ENCODE results near the gene CRYBB1. TPM values are rescaled to one million over a fixed set of nuclear protein-coding genes. Genes with fewer than 3 reads are reported as not detected.

CRYBB1 gene
- total RNA-seq, 1 donor from 2014 or later, result not detected

- DNase-seq, result no peak
- intact Hi-C loops (cut with micrococcal nuclease), result loop anchor here (1.0 kb wide), 1 partner anchor 9 kb away; the partner anchor contains the start of gene MIAT
- peaks cover 75% of the 10 kb centered on the region for H3K4me1 Mint-ChIP-seq
- peak overlapping the region; percentile 65 for H3K27ac Mint-ChIP-seq
- H3K4me3 Mint-ChIP-seq, result peak overlapping the region; percentile 77
- peaks cover 2% of the 10 kb centered on the region for H3K27me3 Mint-ChIP-seq
- H3K36me3 Mint-ChIP-seq (ENCODE audit: low read depth), result no peaks in the 10 kb centered on the region
- H3K9me3 Mint-ChIP-seq, result no peaks in the 10 kb centered on the region
Measured at GRCh38 chr22:26648528-26649388, 30.9 kb upstream of the CRYBB1 start.

DNA sequence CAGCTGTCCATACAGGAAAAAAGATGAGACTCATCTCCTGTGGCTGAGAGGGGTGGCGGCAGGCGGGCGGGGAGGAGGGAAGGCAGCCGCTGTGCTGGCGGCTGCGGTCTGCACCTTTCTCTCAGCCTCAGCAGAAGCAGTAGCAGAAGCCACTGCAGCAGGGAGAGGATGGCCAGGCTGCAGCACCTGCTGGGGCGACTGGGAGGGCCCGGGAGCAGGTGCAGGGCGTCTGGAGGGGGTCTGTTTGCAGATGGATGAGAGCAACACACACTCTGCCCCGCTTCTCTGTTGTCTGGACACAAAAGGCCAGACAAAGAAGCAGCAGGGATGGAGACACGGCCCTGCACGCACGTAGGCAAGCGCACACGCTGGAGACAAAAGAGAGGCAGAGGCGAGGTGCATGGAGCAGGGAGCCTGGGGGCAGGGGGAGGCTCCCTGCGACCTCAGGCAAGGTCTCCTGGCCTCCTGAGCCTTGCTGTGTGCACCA is 30.2 kb upstream of the CRYBB1 start:
- DNase-seq, result peak; percentile 85
- H3K36me3 Mint-ChIP-seq (ENCODE audit: low read depth), result no peaks in the 10 kb centered on the region
- peak overlapping the region; percentile 74 for H3K27ac Mint-ChIP-seq
- peak overlapping the region; percentile 77 for H3K4me3 Mint-ChIP-seq
- intact Hi-C loops (cut with micrococcal nuclease), result loop anchor here (1.0 kb wide), 1 partner anchor 9 kb away; the partner anchor contains the start of gene MIAT
- H3K27me3 Mint-ChIP-seq, result peaks cover 2% of the 10 kb centered on the region
- peaks cover 81% of the 10 kb centered on the region for H3K4me1 Mint-ChIP-seq
- H3K9me3 Mint-ChIP-seq, result no peaks in the 10 kb centered on the region

DNA sequence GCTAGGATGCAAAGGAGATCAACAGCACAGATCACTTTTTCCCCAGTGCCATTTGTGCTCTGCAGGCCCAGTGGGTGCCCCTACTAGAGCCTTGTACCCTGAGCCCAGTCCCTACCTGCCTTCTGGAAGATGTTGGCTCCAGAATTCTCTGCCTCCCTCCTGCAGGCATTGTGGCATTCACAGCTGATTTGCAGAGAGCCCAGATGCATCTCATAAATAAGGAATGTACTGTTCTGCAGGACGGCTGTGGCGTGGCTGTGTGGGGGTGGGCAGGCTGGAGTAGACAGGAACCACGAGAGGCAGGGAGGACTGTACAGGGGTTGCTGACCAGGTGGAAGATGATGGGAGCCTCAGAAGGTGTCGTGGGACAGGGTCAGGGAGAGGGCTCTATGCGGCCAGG is 28.3 kb upstream of the CRYBB1 start:
- Mint-ChIP-seq H3K27ac (no peak overlapping the region), H3K4me1 (peaks cover 91% of the 10 kb centered on the region), H3K27me3 (no peaks in the 10 kb centered on the region), H3K4me3 (no peak overlapping the region), H3K36me3 (ENCODE audit: low read depth) (no peaks in the 10 kb centered on the region), H3K9me3 (no peaks in the 10 kb centered on the region)
- intact Hi-C loops (cut with micrococcal nuclease), result no loop called here
- DNase-seq, result no peak

GRCh38 chr22:26643418-26644100 is 25.7 kb upstream of the CRYBB1 start:
- intact Hi-C loops (cut with micrococcal nuclease), result loop anchor here (1.0 kb wide), 2 partner anchors 16 to 33 kb away; no protein-coding TSS in a partner anchor
- peak overlapping the region; percentile 74 for H3K4me3 Mint-ChIP-seq
- no peaks in the 10 kb centered on the region for H3K9me3 Mint-ChIP-seq
- peak overlapping the region; percentile 96 for H3K27ac Mint-ChIP-seq
- no peaks in the 10 kb centered on the region for H3K27me3 Mint-ChIP-seq
- H3K4me1 Mint-ChIP-seq, result peaks cover 79% of the 10 kb centered on the region
- H3K36me3 Mint-ChIP-seq (ENCODE audit: low read depth), result no peaks in the 10 kb centered on the region
- peak; percentile 62 for DNase-seq

GRCh38 chr22:26642465-26643417 is 24.9 kb upstream of the CRYBB1 start:
- H3K36me3 Mint-ChIP-seq (ENCODE audit: low read depth), result no peaks in the 10 kb centered on the region
- H3K9me3 Mint-ChIP-seq, result no peaks in the 10 kb centered on the region
- H3K4me1 Mint-ChIP-seq, result peaks cover 75% of the 10 kb centered on the region
- H3K27me3 Mint-ChIP-seq, result no peaks in the 10 kb centered on the region
- H3K4me3 Mint-ChIP-seq, result peak overlapping the region; percentile 74
- intact Hi-C loops (cut with micrococcal nuclease), result loop anchor here (1.0 kb wide), 2 partner anchors 17 to 32 kb away; no protein-coding TSS in a partner anchor
- peak; percentile 92 for DNase-seq
- H3K27ac Mint-ChIP-seq, result peak overlapping the region; percentile 96

DNA sequence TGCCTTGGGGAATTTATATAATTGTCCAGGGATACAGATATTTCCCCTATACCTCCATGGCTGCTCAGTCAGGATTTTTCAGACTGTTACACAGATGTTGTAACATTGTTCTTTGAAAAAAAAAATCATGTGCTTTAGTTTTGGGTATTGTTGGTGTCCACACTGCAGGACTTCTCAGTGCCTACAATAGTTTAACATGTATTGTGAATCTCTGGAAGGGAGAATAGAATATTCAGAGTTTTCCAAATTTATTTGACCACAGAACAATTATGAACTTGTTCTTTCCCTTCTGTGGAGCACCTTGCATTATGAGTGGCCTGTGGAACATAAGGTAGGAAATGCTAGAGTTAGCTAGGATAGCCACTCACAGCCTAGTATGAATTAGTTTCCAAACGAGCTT is 18.5 kb upstream of the CRYBB1 start:
- no peak for DNase-seq
- H3K27me3 Mint-ChIP-seq, result peaks cover 7% of the 10 kb centered on the region
- intact Hi-C loops (cut with micrococcal nuclease), result no loop called here
- H3K4me1 Mint-ChIP-seq, result peaks cover 27% of the 10 kb centered on the region
- no peak overlapping the region for H3K27ac Mint-ChIP-seq
- no peaks in the 10 kb centered on the region for H3K36me3 Mint-ChIP-seq (ENCODE audit: low read depth)
- no peak overlapping the region for H3K4me3 Mint-ChIP-seq
- peaks cover 4% of the 10 kb centered on the region for H3K9me3 Mint-ChIP-seq

- intact Hi-C loops (cut with micrococcal nuclease), result no loop called here
- H3K27ac Mint-ChIP-seq, result no peak overlapping the region
- no peak for DNase-seq
- peaks cover 1% of the 10 kb centered on the region for H3K36me3 Mint-ChIP-seq (ENCODE audit: low read depth)
- H3K27me3 Mint-ChIP-seq, result peaks cover 7% of the 10 kb centered on the region
- peaks cover 20% of the 10 kb centered on the region for H3K4me1 Mint-ChIP-seq
- H3K4me3 Mint-ChIP-seq, result no peak overlapping the region
- peaks cover 4% of the 10 kb centered on the region for H3K9me3 Mint-ChIP-seq
Measured at GRCh38 chr22:26635117-26635516, 17.3 kb upstream of the CRYBB1 start.

DNA sequence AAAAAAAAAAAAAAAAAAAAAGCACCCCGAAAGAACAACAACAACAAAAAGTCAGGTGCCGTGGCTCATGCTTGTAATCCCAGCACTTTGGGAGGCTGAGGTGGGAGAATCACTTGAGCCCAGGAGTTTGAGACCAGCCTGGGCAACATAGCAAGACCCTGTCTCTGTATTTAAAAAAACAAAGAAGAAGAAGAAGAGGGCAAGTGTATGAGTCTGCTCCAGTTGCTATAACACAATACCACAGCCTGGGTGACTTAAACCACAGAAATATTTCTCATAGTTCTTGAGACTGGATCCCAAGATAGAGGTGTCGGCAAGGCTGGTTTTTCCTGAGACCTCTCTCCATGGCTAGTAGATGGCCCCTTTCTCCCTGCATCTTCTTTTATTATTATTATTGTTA is 16.4 kb upstream of the CRYBB1 start:
- intact Hi-C loops (cut with micrococcal nuclease), result no loop called here
- Mint-ChIP-seq H3K9me3 (peaks cover 4% of the 10 kb centered on the region), H3K4me1 (peaks cover 16% of the 10 kb centered on the region), H3K27ac (no peak overlapping the region), H3K4me3 (no peak overlapping the region), H3K27me3 (peaks cover 7% of the 10 kb centered on the region), H3K36me3 (ENCODE audit: low read depth) (peaks cover 1% of the 10 kb centered on the region)
- DNase-seq, result no peak

DNA sequence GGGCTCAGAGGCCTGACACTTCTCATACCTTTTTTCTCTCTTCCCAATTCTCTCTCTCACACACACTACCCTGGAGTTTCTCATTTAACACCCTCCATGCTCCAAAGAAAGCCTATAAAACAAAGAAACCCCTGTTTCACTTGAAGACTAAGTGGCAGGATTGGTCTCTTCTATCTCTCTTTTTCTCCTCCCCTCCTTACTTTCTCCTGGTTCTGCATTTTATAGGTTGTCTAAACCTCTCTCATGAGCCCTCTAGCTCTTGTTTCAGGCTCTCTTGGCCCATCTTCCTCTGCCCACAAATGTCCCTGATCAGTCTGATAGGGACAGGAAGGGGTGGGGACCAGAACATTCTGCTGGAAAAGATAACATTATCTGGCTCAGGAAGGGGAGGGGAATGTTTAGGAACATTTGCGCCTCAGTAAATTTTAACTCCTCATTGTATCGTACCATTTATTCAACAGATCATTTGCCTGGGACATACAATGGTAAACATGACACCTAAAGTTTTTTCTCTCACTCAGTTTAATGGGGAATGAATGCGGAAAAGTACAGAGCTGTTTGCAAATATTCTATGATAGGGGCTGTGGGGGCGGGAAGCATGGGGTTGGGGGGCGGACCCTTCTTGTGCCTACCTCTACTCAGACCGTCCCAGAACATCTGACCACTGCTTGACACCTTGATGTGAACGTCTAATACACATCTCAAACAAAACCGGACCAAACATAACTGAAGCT is 14.8 kb upstream of the CRYBB1 start:
- H3K36me3 Mint-ChIP-seq (ENCODE audit: low read depth), result peaks cover 1% of the 10 kb centered on the region
- no peak for DNase-seq
- intact Hi-C loops (cut with micrococcal nuclease), result no loop called here
- peaks cover 7% of the 10 kb centered on the region for H3K9me3 Mint-ChIP-seq
- peaks cover 7% of the 10 kb centered on the region for H3K27me3 Mint-ChIP-seq
- H3K4me1 Mint-ChIP-seq, result peaks cover 18% of the 10 kb centered on the region
- no peak overlapping the region for H3K27ac Mint-ChIP-seq
- no peak overlapping the region for H3K4me3 Mint-ChIP-seq

GRCh38 chr22:26631282-26631681 is 13.5 kb upstream of the CRYBB1 start:
- Mint-ChIP-seq H3K27me3 (peaks cover 7% of the 10 kb centered on the region), H3K27ac (no peak overlapping the region), H3K36me3 (ENCODE audit: low read depth) (peaks cover 1% of the 10 kb centered on the region), H3K9me3 (peaks cover 7% of the 10 kb centered on the region), H3K4me3 (no peak overlapping the region), H3K4me1 (peaks cover 22% of the 10 kb centered on the region)
- no peak for DNase-seq
- intact Hi-C loops (cut with micrococcal nuclease), result no loop called here

DNA sequence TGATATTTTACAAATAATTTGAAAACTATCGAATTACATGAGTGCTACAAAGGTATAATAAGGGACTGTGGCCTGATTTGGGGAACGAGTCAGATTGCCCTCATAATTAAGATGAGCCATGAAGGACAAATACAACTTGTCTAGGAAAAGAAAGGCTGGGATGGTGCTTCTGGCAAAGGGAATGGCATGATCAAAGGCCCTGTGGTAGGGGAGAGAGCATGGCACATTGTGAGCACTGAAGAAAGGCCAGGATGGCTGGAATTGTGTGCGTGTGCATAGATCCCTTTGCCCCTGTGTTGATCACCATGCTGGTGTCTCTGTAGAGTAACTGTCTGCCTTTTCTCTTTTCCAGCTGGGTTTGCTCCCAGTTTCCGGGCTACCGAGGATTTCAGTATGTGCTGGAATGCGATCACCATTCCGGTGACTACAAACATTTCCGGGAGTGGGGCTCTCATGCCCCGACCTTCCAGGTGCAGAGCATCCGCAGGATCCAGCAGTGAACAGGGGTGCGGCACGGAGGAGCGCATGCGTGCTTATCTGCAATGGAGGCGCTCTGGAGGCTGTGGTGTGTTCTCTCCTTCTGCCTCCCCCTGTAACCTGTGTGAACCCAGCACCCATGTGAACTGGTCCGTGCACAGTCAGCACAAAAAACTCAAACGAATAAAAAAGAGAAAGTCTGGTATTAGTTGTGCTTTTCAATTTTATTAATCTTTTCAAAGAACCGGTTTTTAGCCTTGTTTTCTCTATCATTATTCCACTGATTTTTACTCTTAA is 12.3 kb upstream of the CRYBB1 start:
- Mint-ChIP-seq H3K27ac (no peak overlapping the region), H3K4me3 (no peak overlapping the region), H3K4me1 (peaks cover 22% of the 10 kb centered on the region), H3K9me3 (peaks cover 7% of the 10 kb centered on the region), H3K27me3 (peaks cover 7% of the 10 kb centered on the region), H3K36me3 (ENCODE audit: low read depth) (peaks cover 1% of the 10 kb centered on the region)
- intact Hi-C loops (cut with micrococcal nuclease), result no loop called here
- no peak for DNase-seq

DNA sequence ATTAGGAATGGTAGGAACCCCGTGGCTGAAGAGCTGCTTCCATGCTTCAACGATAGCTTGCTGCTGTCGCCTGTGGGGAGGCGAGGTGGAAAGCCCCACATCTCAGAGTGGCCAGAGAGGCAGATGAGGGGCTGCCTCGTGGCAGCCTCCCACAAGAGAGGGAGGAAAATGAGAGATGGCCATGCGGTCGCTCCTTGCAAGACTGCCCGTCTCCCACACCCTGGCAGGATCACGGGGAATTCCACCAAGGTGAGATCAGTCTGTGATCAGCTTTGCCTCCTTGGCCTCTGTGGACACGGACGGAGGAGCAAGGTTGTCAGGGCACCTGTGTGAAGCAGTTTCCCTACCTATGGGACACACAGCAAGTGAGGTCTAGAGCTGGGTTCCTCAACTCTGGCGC is 7.0 kb upstream of the CRYBB1 start:
- no peak overlapping the region for H3K27ac Mint-ChIP-seq
- intact Hi-C loops (cut with micrococcal nuclease), result no loop called here
- peaks cover 3% of the 10 kb centered on the region for H3K27me3 Mint-ChIP-seq
- H3K4me1 Mint-ChIP-seq, result peaks cover 12% of the 10 kb centered on the region
- no peaks in the 10 kb centered on the region for H3K36me3 Mint-ChIP-seq (ENCODE audit: low read depth)
- H3K9me3 Mint-ChIP-seq, result peaks cover 12% of the 10 kb centered on the region
- H3K4me3 Mint-ChIP-seq, result no peak overlapping the region
- no peak for DNase-seq
